Effector memory CD4-positive, alpha-beta T cell (primary cell): ENCODE data around the gene NUFIP1.

ENCODE experiments used
- DNase-seq, 3 donors: peaks; one replicate each; pipeline ENCODE4 v3.0.0-alpha.2; 2020
- H3K27ac ChIP-seq: 2 replicates; pipeline ENCODE4 v1.7.0; 2013; ENCODE audit warnings: mild to moderate bottlenecking, low read length, moderate library complexity; ENCODE audit not compliant: insufficient read depth, poor library complexity, severe bottlenecking
- H3K27me3 ChIP-seq: replicated peaks from 2 replicates; pipeline ENCODE4 v1.7.0; 2013; ENCODE audit warnings: mild to moderate bottlenecking, low read length; ENCODE audit not compliant: insufficient read depth, control insufficient read depth, poor library complexity, severe bottlenecking
- H3K36me3 ChIP-seq: 2 replicates; pipeline ENCODE4 v1.7.0; 2013; ENCODE audit warnings: mild to moderate bottlenecking, low read length, moderate library complexity; ENCODE audit not compliant: control insufficient read depth, insufficient read depth
- H3K4me1 ChIP-seq: 2 replicates; pipeline ENCODE4 v1.7.0; 2013; ENCODE audit warnings: low read length, mild to moderate bottlenecking; ENCODE audit not compliant: control insufficient read depth, insufficient read depth, poor library complexity, severe bottlenecking
- H3K4me3 ChIP-seq: 2 replicates; pipeline ENCODE4 v1.7.0; 2013; ENCODE audit warnings: low read length, low read depth, mild to moderate bottlenecking; ENCODE audit not compliant: insufficient read depth, poor library complexity, severe bottlenecking
- H3K9me3 ChIP-seq: 2 replicates; pipeline ENCODE4 v1.7.0; 2013; ENCODE audit warnings: mild to moderate bottlenecking, low read length, moderate library complexity; ENCODE audit not compliant: control insufficient read depth

NUFIP1 gene

GRCh38 chr13:44971656-44972595 lies 17.3 kb downstream of the NUFIP1 start:
- H3K27ac ChIP-seq, result no peak overlapping the region
- H3K4me3 ChIP-seq, result no peak overlapping the region
- peaks cover 13% of the 10 kb centered on the region for H3K36me3 ChIP-seq
- DNase-seq, result no peak
- no peaks in the 10 kb centered on the region for H3K9me3 ChIP-seq
- H3K27me3 ChIP-seq, result no peaks in the 10 kb centered on the region
- no peaks in the 10 kb centered on the region for H3K4me1 ChIP-seq

DNA sequence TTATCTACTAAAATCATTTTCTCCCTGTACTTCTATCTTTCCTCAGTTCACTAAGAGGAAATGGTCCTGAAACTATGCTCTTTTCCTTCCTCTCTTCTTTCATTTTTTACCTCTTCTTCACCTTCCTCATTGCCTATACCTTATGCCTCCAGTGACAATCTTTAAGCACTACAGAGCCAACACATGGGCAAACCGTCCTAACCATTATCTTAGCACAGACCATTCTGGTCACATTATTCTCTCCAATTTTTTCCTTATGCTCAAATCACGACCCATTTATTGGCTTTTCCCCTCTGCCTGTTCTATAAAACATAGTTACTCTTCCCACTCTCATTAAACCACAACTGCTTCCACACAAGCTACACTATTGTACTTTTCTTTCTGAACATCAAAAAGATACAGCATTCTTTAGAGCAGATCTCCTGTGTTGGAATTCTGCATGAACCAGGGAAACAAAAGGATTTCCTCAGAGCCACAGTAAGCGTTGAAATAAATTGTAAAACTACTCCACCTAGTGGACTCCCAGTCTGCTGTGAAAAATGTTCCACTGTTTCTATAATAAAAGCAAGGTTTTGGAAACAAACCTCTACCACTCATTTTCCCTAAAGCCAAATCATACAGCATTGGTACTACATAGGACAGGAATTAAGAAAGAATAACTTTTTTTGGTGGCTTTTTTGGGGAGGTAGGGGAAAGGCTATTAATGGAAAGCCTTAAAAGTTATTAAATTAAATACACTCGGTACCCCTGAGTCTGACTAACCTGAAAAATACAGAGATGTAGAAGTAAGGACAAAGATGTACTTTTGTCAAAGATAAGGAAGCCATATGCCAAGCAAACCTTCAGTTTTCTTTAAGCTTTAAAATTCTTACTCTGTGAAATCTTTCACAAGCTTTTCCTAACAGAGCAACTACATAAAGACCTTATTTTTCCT lies 19.5 kb downstream of the NUFIP1 start:
- H3K9me3 ChIP-seq, result no peaks in the 10 kb centered on the region

GRCh38 chr13:44968434-44968815 lies 20.8 kb downstream of the NUFIP1 start:
- Histone ChIP-seq H3K4me1 (no peaks in the 10 kb centered on the region), H3K27ac (no peak overlapping the region), H3K36me3 (peaks cover 11% of the 10 kb centered on the region), H3K9me3 (no peaks in the 10 kb centered on the region), H3K27me3 (no peaks in the 10 kb centered on the region), H3K4me3 (no peak overlapping the region)
- no peak for DNase-seq

More for the DNA sequence above, 19.5 kb downstream of the NUFIP1 start:
- peaks cover 3% of the 10 kb centered on the region for H3K36me3 ChIP-seq
- H3K4me1 ChIP-seq, result no peaks in the 10 kb centered on the region
- H3K27ac ChIP-seq, result no peak overlapping the region
- no peak for DNase-seq
- no peaks in the 10 kb centered on the region for H3K27me3 ChIP-seq
- no peak overlapping the region for H3K4me3 ChIP-seq

DNA sequence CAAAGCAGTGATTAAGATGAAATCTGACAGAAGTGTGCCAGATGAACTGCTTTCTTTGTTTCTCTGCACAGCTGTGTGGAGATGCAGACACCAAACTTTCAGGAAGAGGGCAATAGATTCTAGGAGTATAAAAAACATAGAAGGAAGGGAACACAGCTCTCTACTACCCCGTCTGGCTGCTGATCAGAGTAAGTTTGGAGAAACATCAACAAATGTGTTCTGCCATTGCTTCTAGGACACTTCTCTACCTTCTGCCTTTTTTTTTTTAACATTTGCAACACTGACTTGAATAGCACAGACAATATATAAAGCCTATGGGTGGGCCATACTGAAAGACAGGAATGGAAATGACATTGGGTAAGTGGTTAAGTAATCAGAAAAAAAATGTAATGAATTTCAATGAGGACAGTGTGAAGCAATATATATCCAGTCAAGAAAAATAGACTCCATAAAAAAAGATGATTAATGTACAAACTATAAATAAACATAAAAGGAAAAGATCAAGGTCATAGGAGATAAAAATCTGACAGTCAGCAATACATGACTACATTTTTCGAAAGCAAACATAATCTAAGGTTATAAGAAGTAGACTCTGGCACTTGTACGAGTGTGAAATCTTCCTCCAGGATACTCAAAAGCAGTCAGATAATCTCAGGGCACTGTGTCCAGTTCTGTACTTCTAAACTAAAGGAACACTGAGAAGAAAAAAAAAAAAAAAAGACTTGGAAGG lies 21.4 kb downstream of the NUFIP1 start:
- H3K9me3 ChIP-seq, result no peaks in the 10 kb centered on the region
- peaks cover 12% of the 10 kb centered on the region for H3K36me3 ChIP-seq
- no peak overlapping the region for H3K27ac ChIP-seq
- DNase-seq, result no peak
- no peaks in the 10 kb centered on the region for H3K4me1 ChIP-seq
- H3K27me3 ChIP-seq, result no peaks in the 10 kb centered on the region
- H3K4me3 ChIP-seq, result no peak overlapping the region

DNA sequence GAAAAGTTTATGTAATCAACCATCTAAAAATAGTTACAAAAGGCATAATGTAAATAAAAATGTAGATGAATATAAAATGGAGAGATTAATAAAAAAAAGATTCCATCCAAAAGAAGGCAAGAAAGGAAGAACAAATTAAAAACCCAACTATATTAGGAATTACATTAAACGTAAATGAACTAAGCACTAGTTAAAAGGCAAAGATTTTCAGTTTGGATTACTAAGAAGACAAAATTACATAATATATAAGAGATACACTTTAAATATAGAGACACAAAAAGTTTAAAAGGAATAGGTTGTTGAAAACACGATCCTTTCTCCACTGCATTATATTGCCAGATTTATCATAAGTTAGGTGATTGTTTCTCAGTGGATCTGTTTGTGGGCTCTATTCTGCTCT lies 27.3 kb downstream of the NUFIP1 start:
- no peak overlapping the region for H3K4me3 ChIP-seq
- H3K27ac ChIP-seq, result no peak overlapping the region
- H3K4me1 ChIP-seq, result no peaks in the 10 kb centered on the region
- DNase-seq, result no peak
- peaks cover 23% of the 10 kb centered on the region for H3K36me3 ChIP-seq
- H3K27me3 ChIP-seq, result no peaks in the 10 kb centered on the region
- H3K9me3 ChIP-seq, result no peaks in the 10 kb centered on the region

DNA sequence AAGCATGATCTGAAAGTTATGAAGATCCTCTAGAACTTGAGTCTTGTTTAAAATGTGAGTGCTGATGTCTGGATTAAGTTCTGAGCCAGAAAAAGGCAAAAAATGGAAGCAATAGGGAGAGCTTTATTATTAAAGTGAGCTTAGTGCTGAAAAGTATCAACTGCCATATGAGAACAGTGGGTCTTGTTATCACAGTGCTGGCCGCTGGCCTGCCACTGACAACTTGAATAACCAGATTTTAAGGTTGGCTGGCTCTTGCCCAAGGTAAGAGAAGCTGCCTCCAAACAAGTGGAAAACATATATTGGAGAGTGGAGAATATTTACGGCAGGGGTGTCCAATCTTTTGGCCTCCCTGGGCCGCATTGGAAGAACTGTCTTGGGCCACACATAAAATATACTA lies 33.9 kb downstream of the NUFIP1 start:
- Histone ChIP-seq H3K4me1 (no peaks in the 10 kb centered on the region), H3K36me3 (peaks cover 6% of the 10 kb centered on the region), H3K9me3 (no peaks in the 10 kb centered on the region), H3K27ac (no peak overlapping the region), H3K4me3 (no peak overlapping the region), H3K27me3 (no peaks in the 10 kb centered on the region)
- DNase-seq, result no peak

DNA sequence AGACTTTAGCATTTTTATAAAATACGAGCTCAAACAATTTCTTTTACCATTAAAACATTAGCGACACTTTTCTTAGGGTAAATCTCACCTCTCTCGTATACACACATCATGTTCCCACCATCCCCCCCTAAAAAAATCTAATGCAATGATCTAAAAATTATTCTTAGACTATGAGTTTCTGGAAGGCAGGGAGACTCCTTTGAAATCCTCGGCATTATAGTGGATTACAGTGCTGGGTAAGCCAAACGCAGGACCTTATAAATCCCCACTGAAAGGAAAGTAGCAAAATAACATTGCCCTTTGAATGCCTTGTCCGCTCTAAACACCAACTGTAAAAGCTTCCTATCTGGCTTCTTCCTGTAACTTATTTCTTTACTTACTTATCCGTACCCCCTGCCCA lies 35.0 kb downstream of the NUFIP1 start:
- H3K36me3 ChIP-seq, result peaks cover 6% of the 10 kb centered on the region
- H3K27me3 ChIP-seq, result no peaks in the 10 kb centered on the region
- no peak overlapping the region for H3K4me3 ChIP-seq
- H3K27ac ChIP-seq, result no peak overlapping the region
- no peak for DNase-seq
- H3K4me1 ChIP-seq, result no peaks in the 10 kb centered on the region
- H3K9me3 ChIP-seq, result no peaks in the 10 kb centered on the region

- Histone ChIP-seq H3K27ac (no peak overlapping the region), H3K36me3 (no peaks in the 10 kb centered on the region), H3K4me1 (no peaks in the 10 kb centered on the region), H3K27me3 (no peaks in the 10 kb centered on the region), H3K4me3 (no peak overlapping the region), H3K9me3 (no peaks in the 10 kb centered on the region)
- no peak for DNase-seq
These were observed 36.6 kb downstream of the NUFIP1 start for GRCh38 chr13:44952671-44953070.

DNA sequence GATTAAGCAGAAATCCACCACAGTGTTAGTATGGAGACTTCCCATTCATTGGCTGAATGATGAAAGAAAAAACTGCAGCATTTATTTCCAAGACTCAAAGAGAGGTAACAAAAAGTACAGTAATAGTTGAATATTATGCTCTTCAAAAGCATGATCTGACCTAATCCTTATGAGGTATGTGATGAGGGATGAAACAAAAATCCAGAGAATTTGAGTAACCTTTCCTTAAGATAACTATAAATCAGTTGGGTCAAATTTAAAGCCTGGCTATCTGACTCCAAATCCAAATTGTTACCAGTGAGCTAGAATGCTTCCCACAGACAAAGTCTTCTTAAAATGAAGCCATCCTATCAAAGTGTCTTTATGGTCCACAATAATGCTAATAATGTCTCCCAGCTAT lies 38.1 kb downstream of the NUFIP1 start:
- H3K27me3 ChIP-seq, result no peaks in the 10 kb centered on the region
- H3K36me3 ChIP-seq, result no peaks in the 10 kb centered on the region
- H3K4me1 ChIP-seq, result no peaks in the 10 kb centered on the region
- H3K27ac ChIP-seq, result no peak overlapping the region
- no peak overlapping the region for H3K4me3 ChIP-seq
- H3K9me3 ChIP-seq, result no peaks in the 10 kb centered on the region
- no peak for DNase-seq
